ENCODE results near the gene ST6GALNAC5.
"Not testable (repeated sequence)": the region's sequence is repeated elsewhere in the genome, so short reads cannot be mapped to it uniquely, and the experiment has no call there.

The ST6GALNAC5 gene

GRCh38 chr1:76939050-76939816, 72.0 kb downstream of the ST6GALNAC5 start:
- no peak for DNase-seq (ENCODE audit: low spot score)

- DNase-seq (ENCODE audit: low spot score) = no peak
Observed at GRCh38 chr1:76939817-76940216, 72.5 kb downstream of the ST6GALNAC5 start.

DNA sequence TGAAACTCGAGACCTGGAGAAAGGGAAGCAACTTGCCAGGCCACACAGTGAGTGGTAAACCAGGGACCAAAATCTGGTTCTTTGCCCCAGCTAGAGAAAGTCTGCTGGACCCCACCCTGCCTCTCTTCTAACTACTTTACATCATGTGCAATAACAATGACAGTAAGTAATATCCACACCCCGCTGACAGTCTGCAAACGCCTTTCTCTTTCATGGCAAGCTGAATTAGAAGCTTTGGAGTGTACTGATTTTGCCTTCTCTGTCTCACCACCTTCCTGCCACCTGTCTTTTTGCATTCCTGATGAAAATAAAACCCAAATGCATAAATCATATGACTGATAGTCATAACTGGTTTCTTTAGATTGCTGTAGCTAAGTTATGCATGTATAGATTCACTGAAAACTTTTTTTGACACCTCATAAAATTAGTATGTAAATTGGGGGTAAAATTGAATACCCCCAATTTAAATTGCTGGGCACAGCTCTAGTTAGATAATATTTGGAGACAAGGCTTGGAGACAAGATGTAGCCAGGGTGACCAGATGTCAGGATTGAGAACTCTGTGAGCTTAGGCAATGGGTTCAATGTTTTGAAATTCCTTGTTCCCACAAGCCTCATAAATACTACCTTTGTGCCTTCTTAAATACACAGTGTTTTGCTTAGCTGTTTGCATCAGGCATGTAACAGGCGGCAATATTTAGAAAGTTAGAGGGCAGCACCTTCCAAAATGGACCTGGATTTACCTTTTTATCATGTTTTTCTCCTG, 73.5 kb downstream of the ST6GALNAC5 start:
- no peak for DNase-seq (ENCODE audit: low spot score)

GRCh38 chr1:76942549-76942948, 75.3 kb downstream of the ST6GALNAC5 start:
- DNase-seq (ENCODE audit: low spot score) = no peak

- no peak for DNase-seq (ENCODE audit: low spot score)
Observed at GRCh38 chr1:76944942-76945341, 77.7 kb downstream of the ST6GALNAC5 start.

- no peak for DNase-seq (ENCODE audit: low spot score)
Observed at GRCh38 chr1:76948846-76949245, 81.6 kb downstream of the ST6GALNAC5 start.

GRCh38 chr1:76949503-76949902, 82.2 kb downstream of the ST6GALNAC5 start:
- DNase-seq (ENCODE audit: low spot score) = no peak

DNA sequence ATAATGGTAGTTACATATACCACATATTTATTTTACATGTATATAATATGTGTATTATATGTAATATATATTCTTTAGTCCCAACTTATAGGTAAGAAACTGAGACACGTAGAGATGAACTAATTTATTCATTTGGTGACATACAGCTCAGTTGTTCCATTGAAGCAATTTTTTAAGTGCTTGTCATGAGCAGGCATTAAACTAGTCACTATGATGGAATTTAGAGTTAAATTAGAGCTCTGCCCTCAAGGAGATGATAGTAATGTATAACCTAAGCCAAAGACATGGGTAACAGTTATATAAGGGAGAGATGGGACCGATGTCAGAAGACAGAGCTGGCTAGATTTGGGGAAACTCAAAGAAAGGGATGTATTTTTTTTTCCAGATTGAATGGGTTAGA, 83.0 kb downstream of the ST6GALNAC5 start:
- DNase-seq (ENCODE audit: low spot score) = no peak

GRCh38 chr1:76951153-76951552, 83.9 kb downstream of the ST6GALNAC5 start:
- DNase-seq (ENCODE audit: low spot score) = no peak

GRCh38 chr1:76955652-76956051, 88.4 kb downstream of the ST6GALNAC5 start:
- no peak for DNase-seq (ENCODE audit: low spot score)

DNA sequence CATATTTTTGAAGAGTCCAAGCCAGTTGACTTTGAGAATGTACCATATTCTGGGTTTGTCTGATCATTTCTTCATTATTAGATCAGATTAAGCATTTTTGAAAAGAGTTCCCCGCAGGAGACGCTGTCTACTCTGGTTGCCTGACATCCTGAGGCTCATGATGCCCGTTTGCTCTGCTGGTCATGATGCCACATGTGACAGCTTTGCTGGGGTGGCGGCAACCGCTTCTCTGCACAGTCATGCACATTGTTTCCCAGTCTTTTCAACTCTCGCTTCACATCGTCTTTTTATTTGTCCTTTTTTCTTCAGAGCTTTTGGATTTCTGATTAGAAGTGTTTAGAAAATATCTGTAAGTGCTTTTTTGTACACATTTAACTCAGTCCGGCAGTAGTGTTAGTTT, 90.7 kb downstream of the ST6GALNAC5 start:
- no peak for DNase-seq (ENCODE audit: low spot score)

- no peak for DNase-seq (ENCODE audit: low spot score)
Observed at GRCh38 chr1:76958828-76959227, 91.5 kb downstream of the ST6GALNAC5 start.

GRCh38 chr1:76959556-76959955, 92.3 kb downstream of the ST6GALNAC5 start:
- DNase-seq (ENCODE audit: low spot score) = no peak

DNA sequence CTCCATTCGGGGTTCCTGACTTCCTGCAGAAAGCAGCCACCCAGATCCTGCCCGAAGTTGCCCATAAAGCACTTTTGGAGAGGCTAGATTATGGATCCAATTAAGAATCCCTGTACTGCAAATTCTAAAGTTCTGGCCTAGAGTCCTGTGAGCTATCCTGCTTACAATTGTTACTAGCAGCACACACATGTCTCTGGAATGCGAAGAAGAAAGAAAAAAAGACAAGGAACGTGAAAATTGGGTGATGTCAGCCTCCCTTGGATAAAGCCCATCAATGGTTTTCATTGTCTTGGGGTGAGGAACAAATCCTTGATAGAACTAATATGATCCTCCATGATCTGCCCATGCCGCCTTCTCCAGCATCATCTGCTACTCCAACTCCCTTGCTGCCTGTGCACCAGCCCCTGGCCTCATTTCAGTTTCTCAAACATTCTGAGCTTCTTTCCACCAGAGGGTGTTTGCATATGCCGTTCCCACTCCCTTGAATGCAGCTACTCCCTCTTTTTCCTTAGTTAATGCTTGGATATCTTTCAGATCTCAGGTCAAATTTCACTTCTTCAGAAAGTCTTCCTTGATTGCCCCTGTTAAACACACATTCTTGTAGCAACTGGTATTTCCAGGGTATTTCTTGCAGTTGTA, 94.0 kb downstream of the ST6GALNAC5 start:
- DNase-seq (ENCODE audit: low spot score) = no peak

GRCh38 chr1:76961820-76962207, 94.5 kb downstream of the ST6GALNAC5 start:
- DNase-seq (ENCODE audit: low spot score) = no peak

DNA sequence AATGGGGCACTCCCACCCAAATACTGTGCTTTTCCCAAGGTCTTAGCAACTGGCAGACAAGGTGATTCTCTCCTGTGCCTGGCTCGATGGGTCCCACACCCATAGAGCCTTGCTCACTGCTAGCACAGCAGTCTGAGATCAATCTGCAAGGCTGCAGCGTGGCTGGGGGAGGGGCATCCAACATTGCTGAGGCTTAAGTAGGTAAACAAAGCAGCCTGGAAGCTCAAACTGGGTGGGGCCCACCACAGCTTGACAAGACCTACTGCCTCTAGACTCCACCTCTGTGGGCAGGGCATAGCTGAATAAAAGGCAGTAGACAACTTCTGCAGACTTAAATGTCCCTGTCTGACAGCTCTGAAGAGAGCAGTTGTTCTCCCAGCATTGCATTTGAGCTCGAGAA, 114.0 kb downstream of the ST6GALNAC5 start:
- not testable (repeated sequence) for DNase-seq (ENCODE audit: low spot score)

DNA sequence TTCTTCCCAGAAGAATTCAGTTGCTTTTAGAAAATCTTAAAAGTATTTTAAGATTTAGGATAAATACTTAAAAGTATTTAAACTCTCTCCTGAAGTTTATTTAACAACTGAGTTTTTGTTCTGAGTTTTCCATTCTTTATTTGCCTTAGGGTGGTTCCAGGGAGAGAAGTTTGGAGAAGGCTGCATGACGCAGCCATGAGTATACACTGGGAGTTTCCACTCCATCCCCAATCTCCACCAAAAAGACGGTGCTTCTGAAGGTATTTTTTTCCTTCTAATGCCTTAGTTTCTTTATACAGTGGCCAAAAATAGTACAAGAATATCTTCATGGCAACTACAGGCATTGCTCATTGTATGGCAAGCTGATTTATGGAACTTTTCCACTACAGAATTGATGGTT, 122.7 kb downstream of the ST6GALNAC5 start:
- no peak for DNase-seq (ENCODE audit: low spot score)

DNA sequence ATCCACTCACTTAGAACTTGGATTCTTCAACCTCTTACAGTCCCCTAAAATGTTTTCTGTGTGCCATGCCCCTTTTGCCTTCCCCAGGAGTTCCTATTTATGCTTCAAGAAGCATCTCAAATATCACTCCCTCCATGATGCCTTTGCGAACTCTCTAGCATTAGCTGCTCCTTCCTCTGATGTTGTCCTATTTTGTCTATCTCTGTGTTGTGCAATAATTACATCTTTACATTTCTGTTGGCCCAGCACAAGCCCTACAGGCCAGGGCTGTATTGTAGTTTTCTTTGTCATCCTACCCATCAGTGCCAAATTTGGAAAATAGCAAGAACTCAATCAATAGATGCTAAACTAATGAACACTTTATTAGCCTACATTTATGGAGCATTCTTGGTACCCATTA, 125.8 kb downstream of the ST6GALNAC5 start:
- DNase-seq (ENCODE audit: low spot score) = no peak

DNA sequence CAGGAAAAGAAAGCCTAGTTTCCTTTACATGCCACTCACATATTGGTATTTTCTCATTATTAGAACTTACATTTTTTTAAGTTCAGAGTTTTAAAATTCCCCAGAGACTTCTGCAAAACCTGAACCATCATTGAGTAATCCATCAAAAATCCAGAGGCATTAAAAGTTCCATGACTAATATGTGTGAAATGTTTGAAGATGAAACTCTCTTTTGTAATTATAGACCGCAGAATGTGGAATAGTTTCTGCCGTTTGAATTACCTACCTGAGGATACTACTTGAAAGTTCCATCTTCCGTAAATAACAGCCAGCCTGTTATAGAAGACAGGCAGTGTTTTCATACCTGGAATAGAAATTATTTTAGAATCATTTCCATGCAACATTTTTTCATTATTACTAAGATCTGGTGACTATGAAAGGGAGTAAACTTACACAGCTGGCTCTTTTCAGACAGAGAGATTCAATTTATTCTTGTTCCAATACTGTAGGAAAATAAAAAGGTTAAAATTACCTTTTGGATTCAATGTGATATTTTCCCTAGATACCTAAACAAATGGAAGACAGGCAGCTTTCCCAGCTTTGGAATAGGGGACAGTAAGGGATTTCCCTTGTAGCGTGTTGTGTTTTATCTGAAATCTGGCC, 131.4 kb downstream of the ST6GALNAC5 start:
- DNase-seq (ENCODE audit: low spot score) = no peak

DNA sequence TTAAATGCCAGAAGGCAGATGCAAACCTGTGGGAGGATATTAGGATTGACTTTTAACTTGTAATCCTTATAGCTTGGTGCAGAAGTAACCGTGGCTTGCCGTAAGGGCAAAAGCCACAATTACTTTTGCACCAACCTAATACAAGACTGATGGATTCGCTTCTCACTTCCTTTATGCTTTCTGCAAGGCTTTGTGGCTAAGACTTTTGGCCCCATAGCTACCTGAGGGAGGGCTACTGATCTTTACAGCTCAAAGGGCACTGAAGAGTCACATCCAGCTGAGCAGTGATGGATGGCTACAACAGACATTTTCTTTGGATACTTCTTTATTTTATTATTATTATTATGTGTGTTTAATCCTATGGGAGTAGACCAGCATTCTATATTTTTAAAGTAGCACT, 140.4 kb downstream of the ST6GALNAC5 start:
- no peak for DNase-seq (ENCODE audit: low spot score)

DNA sequence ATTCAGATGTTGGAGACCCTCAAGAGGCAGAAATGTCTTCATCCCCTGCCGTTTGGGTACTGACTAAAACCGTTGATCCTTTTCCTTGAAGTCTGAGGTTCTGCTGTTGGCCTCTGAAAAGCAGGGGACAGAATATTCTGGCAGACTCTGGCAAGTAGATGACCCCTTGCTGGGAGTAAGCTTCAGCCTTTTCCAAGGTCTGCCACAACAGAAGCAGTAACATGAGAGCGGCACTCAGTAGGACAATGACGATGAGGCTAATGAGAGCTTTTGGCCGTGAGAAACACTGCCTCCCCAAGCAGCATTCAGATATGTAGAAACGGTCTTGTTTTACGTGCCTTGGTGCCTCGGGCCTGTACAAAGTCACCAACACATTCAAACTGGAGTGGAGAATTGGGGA, 143.7 kb downstream of the ST6GALNAC5 start:
- DNase-seq (ENCODE audit: low spot score) = no peak

GRCh38 chr1:77012066-77012465, 144.8 kb downstream of the ST6GALNAC5 start:
- no peak for DNase-seq (ENCODE audit: low spot score)

Data from hematopoietic multipotent progenitor cell treated with erythropoietin and hydrocortisone succinate and interleukin-3 and kit ligand, for 15 days (in vitro differentiated cells).